Hematopoietic multipotent progenitor cell treated with erythropoietin and hydrocortisone succinate and interleukin-3 and kit ligand, for 4 days (in vitro differentiated cells): ENCODE results near the gene PDE4B.

Experiments
- DNase-seq: peaks from one replicate; pipeline ENCODE4 v3.0.0-alpha.2; 2015

The PDE4B gene

DNA sequence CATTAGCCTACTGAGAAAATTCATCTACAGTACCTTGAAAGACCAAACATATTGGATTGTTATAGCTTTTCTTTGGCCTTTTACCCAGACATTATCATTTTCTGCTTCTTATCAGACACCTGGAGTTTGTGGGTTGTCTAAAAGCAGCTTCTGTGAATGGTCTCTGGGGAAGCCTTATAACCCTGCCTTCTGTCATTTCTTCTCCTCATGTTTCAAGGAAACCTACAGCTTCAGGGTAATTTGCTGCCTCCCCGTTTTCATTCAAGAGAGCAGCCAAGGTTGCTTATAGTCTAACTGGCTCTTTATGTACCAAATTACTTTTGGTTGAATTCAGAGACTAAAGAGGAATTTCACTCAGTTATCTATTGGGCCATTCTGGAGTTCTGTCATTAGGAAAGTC is 453.0 kb downstream of the PDE4B start:
- no peak for DNase-seq

DNA sequence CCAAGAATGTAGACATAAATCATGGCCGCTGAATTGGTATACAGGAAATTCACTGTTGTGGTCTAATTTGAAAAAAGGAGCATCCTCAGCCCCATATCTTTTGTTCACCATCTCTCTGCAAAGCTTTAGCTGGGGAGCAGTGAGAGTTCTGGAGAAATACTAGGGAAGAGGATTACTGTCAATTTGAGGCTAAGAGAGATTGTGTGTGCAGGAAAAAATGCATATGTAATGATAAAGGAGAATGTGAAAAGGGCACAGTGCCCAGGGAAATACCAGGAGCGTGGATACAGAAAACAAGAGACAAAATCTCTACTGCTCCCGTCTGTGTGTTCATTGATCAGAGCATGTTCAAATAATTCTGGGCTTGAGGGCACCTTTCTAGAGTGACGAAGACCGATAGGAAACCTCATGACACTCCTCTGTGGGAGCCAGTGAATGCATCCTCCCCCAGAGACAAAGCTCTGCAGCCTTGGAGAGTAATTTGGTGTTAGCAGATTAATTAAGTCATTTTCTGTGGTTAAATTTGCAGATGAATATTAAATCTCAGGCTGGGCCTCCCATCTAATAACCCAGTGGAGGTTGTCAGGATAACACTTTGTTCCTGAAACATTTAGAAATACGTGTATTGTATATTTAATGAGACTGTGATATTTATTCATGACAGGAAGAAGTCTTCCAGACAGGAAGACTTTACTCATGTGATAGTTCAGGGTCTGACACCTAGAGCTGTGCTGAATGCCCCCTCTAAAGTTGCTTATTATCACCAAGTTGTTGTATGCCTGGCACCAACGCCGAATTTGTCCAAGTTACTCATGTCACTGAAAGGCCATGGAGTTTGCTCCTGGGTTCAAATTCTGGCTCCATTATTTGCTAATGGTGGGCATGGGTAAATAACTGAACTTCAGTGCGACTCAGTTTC is 453.9 kb downstream of the PDE4B start:
- DNase-seq: no peak

DNA sequence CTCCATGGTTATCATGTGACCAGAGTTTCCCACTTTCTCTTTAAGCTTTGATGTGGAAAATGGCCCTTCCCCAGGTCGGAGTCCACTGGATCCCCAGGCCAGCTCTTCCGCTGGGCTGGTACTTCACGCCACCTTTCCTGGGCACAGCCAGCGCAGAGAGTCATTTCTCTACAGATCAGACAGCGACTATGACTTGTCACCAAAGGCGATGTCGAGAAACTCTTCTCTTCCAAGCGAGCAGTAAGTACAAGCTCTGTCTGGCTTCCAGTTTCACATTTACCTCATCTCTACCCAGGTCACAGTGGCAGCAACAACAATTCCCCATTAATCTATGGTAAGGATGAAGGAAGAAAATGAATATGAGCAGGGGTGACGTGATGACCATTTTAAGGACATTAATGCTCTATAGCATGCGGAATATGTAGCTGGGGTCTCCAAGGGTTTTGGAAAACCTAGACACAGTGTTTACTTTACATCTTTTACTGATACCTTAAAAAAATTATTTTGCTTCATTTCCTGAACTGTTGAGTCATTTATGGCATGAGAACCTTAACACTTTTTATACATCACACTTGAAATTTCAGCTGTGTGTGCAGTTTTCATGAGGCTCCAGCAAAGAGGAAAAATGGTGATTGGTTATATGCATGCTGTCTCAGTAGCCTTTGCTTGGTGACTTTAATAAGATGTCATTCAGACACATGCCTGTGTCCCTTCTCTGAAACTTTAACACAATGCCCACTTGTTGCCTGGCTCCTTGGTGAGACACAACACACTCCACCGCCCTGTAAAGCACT is 454.9 kb downstream of the PDE4B start:
- no peak for DNase-seq

DNA sequence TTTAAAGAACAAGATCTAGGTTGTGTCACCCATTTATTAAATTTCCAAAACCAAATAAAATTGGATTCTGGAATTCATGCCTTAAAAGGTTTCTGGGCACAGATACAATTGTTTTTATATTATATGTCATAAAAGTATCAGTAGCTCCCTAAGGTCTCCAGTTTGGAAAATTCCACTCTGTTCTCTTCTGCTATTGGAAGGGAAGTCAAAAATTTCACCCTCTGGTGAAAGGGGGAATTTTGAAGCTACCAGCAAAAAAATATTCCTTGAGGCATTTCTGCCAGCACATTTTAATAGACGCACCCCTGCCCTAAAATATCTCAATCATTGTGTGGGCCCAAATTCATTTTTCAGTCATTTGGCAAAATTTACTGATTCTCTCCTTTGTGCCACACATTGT is 455.6 kb downstream of the PDE4B start:
- no peak for DNase-seq

DNA sequence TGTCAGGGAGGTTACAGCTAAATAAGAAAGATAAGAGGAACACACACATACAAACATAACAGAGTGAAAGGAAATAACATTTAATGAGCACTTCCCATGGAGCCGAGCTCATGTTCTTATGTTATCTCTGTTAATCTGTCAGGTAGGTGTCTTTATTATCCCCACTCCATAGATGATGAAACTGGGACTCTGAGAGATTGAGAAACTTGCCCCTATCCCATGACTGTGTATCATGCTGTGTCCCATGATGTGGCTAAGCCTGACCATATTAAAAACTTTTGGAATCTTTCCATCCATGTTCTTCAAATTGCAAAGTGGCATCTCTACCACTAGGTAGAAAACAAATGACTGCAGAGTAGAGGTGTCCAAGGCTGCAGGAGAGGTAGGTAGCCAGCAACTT is 456.1 kb downstream of the PDE4B start:
- no peak for DNase-seq

DNA sequence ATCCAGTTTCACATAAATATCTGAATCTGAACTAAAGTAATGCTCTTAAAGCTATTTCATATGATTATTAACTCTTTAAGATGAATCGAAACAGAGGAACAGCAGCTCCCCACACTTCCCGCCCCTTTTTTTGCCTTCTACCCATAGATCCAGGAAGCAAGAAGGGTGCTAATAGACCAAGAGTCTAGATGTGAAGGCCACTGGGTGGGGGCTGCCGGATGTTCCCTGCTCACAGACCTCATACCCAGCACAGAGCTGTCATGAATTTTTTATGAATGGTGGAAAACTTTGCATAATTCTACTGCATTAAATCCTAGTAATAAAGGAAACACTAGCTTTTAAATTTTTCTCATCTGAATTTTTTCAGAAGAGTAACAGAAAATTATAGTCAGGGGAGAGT is 457.4 kb downstream of the PDE4B start:
- DNase-seq: no peak

DNA sequence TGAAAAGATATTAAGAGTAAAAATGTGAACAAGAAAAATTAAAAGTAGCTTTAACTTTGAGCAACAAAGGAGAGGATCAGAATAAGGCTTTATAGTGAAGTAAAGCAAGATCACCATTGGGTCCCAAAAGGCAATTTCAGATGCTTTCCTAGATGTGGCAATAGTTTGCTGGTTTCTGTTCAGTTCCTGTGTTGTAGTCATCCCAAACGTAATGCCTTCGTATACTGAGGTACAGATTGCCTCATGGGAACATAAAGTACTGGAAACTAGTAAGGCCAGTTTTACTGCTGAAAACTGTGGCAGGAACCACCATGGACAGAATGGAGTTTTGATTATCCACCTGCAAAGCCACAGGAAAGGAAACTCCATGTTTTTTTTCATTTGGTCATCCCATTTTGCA is 457.8 kb downstream of the PDE4B start:
- DNase-seq: peak; percentile 12

DNA sequence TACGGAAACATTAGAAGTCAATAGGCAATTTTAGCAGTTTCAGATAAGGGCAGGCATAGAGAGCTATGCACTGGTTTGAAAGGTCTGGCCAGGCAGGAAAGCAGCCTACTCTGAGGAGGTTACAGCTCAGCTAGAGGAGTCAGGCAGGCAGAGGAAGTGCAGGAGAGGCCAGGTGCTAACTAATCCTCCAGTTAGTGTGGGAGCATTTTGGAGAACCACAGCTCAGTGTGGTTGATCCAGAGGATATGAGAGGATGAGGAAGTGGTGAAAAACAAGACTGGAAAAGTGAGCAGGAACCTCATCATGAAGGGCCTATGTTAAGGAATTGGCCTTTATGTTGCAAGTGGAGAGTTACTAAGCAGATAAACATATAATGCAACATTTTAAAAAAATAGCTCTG is 458.9 kb downstream of the PDE4B start:
- peak; percentile 31 for DNase-seq

DNA sequence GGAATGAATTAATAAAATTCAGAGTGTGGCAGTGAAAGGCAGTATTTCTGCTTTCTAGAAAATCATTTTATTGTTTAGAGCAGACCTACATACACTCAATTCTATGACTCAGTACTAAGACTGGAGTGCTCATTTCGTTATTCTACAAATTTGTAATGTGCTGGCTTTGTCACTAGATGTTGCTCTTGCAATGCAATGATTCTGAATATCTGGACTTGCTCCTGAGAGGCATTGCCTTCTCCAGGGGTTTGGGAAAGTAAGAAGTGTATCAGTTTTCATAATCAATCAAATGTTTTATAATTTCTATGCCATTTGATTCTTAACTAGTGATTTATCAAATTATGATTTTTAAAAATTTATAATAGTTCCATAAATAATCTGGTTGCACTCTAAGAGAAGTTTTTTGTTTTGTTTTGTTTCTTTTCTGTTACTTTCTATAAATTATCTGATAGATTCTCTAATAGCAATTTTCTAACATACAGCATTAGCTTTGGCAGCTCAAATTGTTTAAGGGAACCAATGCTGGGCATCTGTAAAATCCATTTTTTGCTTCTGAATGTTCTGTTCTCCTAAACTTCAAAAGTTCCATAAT is 460.7 kb downstream of the PDE4B start:
- peak; percentile 75 for DNase-seq

DNA sequence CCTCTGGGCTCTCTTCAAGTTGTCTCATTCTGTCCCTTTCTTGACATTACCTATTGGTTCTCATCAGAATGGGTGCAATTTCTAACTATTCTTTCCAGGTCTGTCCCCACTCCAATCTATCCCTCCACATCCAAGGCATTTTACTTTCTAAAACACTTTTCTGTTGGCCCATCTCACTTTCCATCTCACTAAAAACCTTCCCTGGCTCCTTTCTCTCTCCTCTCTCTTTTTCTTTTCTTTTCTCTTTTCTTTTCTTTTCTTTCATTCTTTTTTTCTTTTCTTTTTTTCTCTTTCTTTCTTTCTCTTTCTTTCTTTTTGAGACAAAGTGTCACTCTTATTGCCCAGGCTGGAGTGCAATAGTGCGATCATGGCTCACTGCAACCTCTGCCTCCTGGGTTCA is 462.1 kb downstream of the PDE4B start:
- DNase-seq: no peak

DNA sequence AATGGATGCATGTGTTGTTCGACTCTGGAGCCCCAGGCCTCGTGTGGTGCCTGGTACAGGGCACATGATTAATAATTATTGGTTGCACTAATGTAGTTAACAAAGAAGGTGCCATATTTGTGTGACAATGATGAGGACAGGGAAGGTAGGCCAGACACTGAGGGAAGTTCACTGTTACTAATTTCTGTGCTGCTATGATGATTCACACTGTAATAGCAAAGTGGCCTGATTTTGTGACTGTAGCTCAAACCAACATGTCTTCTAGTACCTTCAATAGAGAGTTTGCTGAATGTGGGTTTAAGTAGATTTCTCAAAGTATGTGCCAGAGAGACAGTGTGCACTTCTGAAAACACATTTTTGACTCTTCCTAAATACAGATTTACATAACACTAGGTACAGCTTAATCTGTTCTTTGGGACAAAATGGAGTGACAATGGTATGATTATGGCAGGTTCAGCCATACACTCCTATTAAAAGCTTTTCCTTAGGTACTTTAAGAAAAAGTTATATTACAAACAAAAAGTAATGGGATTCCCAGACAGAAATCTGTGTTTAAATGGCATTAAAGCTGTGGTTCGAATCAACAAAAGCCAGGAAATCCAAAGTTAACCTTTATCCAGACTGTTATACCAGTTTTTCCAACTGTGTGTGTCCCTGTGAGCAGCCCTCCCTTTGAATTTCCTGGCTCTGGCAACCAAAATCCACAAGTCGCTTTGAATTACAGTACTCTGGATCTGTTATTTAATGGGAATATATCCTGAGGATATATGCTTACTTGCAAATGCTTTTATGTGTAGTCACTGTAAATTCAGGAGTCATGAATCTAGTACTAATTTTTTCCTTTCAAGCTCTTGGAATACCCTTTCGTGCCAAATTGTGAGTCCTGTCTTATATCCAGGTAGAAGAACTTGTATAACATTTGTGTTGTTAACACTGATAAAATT is 464.2 kb downstream of the PDE4B start:
- no peak for DNase-seq

DNA sequence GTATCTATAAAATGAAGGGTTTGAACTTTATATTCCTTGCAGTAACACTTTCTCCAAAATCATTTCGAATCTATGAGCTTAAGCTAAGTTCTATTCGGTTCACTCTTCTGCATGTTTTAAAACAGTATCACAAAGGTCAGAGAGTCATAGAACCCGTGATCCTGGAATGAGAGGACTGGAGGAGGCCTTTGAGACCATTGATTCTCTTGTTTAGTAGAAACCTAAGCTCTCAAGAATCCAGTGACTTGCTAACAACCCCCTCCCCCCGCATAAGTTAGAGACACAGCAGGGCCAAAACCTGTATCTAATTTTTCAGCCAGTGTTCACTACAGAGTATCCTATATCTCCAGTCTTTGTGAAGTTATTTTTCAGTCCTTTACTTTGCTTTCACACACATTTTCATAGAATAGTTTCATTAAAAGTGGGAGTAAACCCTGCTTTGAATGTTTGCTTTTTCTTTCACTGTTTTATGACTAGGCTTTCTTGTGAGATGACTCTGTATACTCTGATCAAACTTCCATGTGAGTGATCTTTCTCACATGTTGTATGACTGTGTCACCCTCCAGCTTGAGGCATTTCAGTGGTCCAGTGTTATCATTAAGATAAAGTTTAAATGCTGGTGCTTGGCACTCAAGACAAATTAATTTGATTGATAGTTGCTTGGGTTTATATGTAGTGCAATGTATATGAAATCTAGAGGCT is 465.9 kb downstream of the PDE4B start:
- DNase-seq: no peak

DNA sequence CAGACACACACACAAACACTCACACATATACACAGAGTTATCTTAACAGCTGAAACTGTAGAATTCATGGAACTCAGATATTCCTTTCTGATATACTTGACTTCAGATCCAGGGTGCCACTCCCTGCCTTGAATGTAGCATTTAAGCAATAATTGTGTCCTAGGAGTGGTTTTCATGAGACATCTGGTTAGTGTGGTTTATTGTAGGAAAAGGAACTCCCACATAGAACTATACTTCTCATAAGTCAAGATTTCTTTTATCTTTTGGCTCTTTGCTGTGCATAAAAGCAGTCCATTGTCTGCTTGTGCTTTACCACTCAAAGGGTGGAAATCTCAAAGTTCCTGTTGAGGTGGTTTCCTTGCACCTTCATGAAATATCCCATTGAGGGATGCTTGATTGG is 468.7 kb downstream of the PDE4B start:
- peak; percentile 30 for DNase-seq

DNA sequence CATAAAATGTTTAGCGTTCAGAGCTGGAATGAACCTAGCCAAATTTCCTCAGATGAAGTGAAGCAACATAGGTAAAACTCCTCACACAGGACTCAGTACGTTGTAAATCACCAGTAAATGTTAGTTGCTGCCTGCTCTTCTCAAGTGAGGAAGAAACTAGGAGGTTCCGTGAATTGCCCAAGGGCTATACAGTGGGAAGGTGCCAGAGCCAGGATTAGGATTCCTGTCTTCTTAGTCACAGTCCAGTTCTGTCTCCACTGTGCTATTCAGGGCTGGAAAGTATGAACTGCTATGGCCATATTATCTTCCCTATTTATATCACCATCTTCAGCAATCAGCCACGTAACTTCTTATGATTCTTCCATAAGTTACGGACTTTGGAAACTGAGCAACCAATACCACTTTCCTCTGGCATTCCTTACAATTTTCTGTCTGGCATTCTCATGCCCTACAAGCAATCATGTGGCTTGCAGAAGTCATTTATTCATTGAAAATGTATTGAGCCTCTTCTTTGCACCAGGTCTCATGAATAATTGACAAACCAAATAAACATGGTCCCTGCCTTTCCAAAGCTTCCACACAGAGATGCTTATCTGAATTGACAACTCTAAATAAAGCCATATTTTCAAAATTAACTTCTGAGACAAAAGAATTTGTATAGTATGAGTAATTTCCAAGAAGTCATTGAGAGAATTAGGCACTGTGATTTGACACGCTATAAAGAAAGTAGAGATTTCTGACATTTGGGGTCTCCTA is 469.7 kb downstream of the PDE4B start:
- no peak for DNase-seq

DNA sequence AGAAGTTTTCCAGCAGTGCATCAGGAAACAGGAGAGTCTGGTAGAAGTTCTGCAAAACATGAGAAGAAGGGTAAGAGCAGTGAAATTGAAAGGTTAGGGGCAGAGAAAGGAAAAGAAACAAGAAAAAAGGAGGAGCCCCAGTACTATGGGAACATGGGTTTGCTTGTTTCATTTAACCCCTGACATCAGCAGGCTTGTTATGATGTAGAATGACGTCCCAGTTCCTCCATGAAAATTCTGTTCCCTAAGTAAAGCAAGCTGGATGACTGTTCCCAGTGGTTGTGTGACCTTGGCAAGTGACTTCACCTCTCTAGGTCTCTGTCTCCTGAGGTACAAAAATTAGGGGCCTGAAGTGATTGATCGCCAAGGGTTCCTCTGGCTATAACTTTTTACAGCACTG is 472.6 kb downstream of the PDE4B start:
- no peak for DNase-seq

DNA sequence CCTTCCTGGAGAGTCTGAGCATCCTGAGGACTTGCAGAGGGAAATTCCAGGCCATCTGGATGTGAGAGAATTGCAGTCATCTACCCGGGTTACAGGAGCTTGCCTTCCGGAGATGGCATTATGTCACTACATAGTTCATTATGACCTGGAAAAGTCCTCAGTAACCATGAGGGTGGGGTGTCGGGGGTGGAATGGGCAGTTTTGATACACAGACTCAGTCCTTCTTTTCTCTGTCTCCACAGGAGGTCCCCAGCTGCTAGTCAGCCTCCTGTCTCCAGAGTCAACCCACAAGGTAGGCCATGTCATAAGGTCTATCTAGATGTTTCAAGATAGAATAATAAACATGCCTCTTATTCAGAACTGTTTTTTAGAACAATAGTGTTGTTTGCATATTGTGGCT is 473.1 kb downstream of the PDE4B start:
- DNase-seq: no peak

DNA sequence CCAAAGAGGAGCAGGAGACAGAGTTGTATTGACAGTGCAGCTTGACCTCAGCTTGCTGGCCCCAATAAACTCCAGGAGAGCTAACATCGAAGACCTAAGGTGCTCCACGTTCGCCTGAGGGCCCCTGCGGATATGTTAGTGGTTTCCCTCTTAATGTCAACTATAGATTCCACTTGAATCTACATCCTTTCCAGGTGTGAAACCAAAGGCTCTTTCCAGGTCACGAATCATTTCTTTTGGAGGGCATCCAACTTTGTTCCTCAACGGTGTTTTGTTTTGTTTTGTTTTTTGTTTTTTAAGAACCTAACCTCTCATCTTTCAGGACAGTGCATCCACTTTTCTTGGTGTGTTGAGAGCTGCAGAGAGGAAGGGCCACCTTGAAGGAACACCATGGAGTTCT is 473.7 kb downstream of the PDE4B start:
- no peak for DNase-seq

DNA sequence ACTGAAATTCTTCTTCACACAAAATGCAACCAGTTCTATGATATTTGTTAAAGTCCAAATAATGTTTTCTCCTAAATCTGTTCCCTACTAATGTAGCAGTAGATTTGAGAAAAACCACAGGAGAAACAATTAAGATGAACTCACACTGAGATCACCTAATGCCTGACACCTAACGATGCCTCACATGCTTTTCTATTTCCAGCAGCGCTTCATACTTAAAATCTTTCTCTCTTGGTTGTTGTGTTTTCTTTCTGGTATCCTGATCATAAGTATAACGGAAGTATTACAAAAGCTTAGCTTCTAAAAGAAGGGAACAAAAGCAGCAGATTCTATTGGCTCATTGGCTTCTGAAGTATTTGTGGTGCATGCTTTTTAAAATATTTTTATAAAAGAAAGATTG is 474.1 kb downstream of the PDE4B start:
- DNase-seq: no peak

DNA sequence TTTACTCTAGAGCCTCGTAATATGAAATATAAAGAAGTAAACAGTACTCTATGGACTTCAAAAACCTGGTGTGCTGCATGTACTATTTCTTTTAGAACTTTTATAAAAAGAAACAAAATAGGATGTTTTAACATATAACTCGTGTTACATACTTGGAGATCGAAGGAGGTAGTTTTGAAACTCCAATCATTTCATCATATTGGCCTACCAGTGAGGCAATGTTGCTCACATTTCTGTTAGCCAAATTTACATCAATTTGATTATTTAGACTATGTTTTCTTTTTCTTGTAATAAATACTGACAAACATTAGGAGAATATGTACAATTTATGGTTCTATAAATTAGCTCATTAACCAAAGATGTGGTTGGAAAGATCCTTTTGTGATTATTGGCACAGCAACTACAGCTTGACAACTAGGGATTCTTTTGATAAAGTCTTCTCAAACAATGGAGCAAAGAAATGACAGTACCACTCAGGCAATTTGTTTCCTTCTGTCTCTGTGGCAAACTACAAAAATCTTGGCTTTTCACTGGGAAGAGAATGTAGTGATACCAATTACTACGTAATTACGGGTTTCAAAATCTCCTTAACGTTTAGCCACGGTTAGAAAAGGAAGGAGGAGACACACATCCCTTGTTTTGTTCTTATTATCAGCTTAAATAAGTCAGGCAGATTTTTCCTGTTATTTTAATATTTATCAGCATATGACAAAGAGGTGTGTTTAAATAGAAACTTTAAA is 474.7 kb downstream of the PDE4B start:
- no peak for DNase-seq

DNA sequence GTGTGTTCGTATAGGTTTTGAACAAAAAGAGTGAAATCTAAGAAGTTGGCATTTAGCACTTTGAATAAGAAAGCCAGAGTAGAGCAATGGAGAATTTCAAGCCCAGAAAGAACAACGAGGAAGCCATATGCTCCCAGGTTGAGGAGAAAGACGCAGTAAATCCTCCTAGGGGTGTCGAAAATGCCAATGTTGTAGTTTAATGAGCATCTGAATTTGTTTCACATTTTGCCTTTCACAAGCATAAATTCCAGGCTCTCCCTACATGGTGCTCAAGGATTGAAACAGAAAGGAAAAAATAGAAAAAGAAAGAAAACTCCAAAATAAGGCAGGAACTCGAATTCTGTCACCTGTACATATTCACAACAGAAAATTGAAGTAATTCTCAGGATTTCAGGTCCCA is 476.5 kb downstream of the PDE4B start:
- no peak for DNase-seq
